ENCODE measurements around the gene BICRAL.
"Not testable (repeated sequence)": the region's sequence is repeated elsewhere in the genome, so short reads cannot be mapped to it uniquely, and the experiment has no call there.

The BICRAL gene

GRCh38 chr6:42781796-42782688 lies at the start of gene BICRAL:
TSS of gene BICRAL (plus strand) at chr6:42782052. CDS start at chr6:42822023, 39,971 bp downstream.
- peak; percentile 95 for DNase-seq

GRCh38 chr6:42733867-42734481 lies 47.9 kb upstream of the BICRAL start:
- DNase-seq: not testable (repeated sequence)

- no peak for DNase-seq
Observed at GRCh38 chr6:42735976-42736375, 45.9 kb upstream of the BICRAL start.

GRCh38 chr6:42740725-42741124 lies 41.1 kb upstream of the BICRAL start:
- DNase-seq: no peak

- peak; percentile 97 for DNase-seq
Observed at GRCh38 chr6:42742116-42742894, 39.5 kb upstream of the BICRAL start.

GRCh38 chr6:42744351-42744893 lies 37.4 kb upstream of the BICRAL start:
- DNase-seq: peak; percentile 75

- DNase-seq: peak; percentile 80
Observed at GRCh38 chr6:42745083-42745639, 36.7 kb upstream of the BICRAL start.

GRCh38 chr6:42745640-42746462 lies 36.0 kb upstream of the BICRAL start, which contains the start of gene TBCC:
TSS of gene TBCC (minus strand) at chr6:42746103. CDS start at chr6:42746073, 30 bp downstream.
- peak; percentile 100 for DNase-seq

- peak; percentile 99 for DNase-seq
Observed at GRCh38 chr6:42746463-42747391, 35.1 kb upstream of the BICRAL start.

GRCh38 chr6:42748203-42748898 lies 33.5 kb upstream of the BICRAL start:
- peak; percentile 49 for DNase-seq

- no peak for DNase-seq
Observed at GRCh38 chr6:42751055-42751454, 30.8 kb upstream of the BICRAL start.

GRCh38 chr6:42754759-42755158 lies 27.1 kb upstream of the BICRAL start:
- DNase-seq: no peak

GRCh38 chr6:42756722-42757121 lies 25.1 kb upstream of the BICRAL start:
- peak; percentile 22 for DNase-seq

- no peak for DNase-seq
Observed at GRCh38 chr6:42758756-42759430, 23.0 kb upstream of the BICRAL start.

- DNase-seq: no peak
Observed at GRCh38 chr6:42761287-42762067, 20.4 kb upstream of the BICRAL start.

GRCh38 chr6:42762426-42762859 lies 19.4 kb upstream of the BICRAL start:
- peak; percentile 56 for DNase-seq

GRCh38 chr6:42762950-42763349 lies 18.9 kb upstream of the BICRAL start:
- no peak for DNase-seq

- DNase-seq: no peak
Observed at GRCh38 chr6:42764911-42765648, 16.8 kb upstream of the BICRAL start.
